Fibroblast of the aortic adventitia (primary cell): ENCODE measurements around the gene SUMO2. TPM values are rescaled to one million over a fixed set of nuclear protein-coding genes. Genes with fewer than 3 reads are reported as not detected.

Source experiments
- DNase-seq: peaks from one replicate; pipeline ENCODE4 v3.0.0-alpha.2; 2010; ENCODE audit warnings: low read depth
- H3K4me3 ChIP-seq: 2 replicates; pipeline ENCODE4 v1.5.1; 2011; ENCODE audit warnings: low read depth, mild to moderate bottlenecking, control low read depth, low read length, moderate library complexity
- total RNA-seq: library from RNA; depleted of rRNA; stranded (reverse); fragments of >200 nt; gene quantifications from 2 replicates; pipeline ENCODE4 v1.2.3, GENCODE V29; 2012; ENCODE audit warnings: low replicate concordance
- TF ChIP-seq, protein P1 (sequence below): IDR thresholded peaks from 2 replicates; pipeline ENCODE4 v1.5.1; 2011; ENCODE audit warnings: mild to moderate bottlenecking, low read length, control low read depth, inconsistent platforms; ENCODE audit not compliant: insufficient read depth

SUMO2 gene
- total RNA-seq, 1 donor, result 129 TPM

DNA sequence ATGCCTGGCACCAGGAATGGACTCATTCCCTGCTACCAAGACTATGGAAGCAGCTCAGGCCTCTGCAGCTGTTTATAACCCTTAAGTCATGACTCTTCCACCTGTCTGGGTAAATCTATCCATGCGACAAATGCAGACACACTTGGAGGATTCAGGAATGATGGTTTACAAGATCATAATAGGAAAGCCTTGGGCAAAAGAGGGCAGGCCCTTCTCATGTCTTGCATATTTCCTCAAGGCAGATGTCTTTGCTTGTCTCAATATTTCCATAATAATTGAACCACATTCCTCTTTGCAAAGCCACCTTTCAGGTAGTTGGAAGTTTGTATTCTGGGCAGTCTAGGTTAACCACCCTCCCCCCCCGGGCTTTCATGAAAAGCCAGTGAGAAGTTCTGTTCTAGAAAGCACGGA, 27.6 kb downstream of the SUMO2 start:
- H3K4me3 ChIP-seq, result no peak overlapping the region
- TF ChIP-seq, protein P1, sequence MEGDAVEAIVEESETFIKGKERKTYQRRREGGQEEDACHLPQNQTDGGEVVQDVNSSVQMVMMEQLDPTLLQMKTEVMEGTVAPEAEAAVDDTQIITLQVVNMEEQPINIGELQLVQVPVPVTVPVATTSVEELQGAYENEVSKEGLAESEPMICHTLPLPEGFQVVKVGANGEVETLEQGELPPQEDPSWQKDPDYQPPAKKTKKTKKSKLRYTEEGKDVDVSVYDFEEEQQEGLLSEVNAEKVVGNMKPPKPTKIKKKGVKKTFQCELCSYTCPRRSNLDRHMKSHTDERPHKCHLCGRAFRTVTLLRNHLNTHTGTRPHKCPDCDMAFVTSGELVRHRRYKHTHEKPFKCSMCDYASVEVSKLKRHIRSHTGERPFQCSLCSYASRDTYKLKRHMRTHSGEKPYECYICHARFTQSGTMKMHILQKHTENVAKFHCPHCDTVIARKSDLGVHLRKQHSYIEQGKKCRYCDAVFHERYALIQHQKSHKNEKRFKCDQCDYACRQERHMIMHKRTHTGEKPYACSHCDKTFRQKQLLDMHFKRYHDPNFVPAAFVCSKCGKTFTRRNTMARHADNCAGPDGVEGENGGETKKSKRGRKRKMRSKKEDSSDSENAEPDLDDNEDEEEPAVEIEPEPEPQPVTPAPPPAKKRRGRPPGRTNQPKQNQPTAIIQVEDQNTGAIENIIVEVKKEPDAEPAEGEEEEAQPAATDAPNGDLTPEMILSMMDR, result no peak
- no peak for DNase-seq

DNA sequence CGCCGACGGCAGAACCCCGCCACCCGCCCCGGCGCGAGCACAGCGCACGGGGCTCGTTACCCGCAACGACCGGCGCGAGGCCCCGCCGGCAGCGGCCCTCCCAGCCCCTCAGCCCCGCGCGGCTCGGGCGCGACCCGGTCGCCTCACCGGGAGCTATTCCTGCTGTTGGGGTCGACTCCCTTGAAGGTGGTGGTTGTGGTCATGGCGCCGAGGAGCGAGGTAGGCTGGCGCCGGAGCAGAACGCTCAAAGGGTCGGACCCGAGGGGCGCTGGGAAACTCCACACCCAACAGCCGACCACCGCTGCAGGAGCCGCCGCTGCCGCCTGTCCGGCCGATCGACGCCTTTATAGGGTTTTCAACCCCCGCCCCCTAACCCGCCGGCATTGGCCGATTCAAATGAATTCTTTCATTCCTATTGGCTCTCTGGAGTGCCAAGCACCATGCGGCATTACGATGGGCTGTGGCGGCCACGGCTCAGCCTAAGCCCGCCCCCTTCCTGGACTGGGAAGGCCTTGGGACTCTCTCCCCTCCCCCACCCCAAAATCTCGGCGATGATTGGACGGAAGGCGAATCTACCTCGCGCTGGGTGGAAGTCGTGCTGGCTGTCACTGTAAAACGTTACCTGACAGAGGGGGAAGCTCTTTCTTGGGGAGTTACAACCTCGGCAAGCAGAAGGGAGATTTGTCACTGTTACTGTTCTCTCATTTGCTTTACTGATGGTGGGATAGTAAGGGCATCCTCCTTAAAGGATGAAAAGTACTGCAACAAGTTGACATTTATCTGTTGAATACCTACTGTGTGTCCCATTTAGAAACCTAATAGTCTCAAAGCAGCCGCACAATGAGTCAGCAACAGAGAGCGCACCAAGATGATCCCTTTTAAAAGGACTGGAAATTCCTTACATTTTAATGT, 28.3 kb downstream of the SUMO2 start, which contains the start of gene JPT1:
Gene JPT1 (minus strand): TSS at position 318 of the 912 bp plus-strand sequence. CDS start 115 bp downstream, at position 203.
- TF ChIP-seq, protein P1, result no peak
- peak within 1 kb of the TSS; percentile 88 for H3K4me3 ChIP-seq
- DNase-seq, result peak; percentile 99

DNA sequence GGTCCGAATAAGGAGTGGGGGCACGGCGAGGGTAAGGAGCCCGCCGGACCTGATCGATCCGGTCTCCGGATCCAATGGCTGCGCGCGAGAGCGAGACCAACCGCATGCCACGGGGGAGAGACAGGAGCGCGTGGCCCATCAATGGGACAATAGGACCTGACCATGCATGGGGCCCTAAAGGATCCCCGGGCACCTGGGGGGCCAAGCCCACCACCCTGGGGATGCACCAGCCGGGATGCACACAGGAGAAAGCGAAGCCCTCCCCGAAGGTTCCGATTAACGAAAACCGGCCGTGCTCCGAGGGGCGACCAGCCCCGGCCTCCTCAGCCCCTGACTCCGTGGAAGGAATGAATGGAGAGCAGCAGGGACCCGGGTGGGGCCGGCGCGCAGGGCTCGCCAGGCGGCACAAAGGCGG, 29.0 kb downstream of the SUMO2 start:
- TF ChIP-seq, protein P1, result no peak
- peak overlapping the region; percentile 88 for H3K4me3 ChIP-seq
- DNase-seq, result no peak

DNA sequence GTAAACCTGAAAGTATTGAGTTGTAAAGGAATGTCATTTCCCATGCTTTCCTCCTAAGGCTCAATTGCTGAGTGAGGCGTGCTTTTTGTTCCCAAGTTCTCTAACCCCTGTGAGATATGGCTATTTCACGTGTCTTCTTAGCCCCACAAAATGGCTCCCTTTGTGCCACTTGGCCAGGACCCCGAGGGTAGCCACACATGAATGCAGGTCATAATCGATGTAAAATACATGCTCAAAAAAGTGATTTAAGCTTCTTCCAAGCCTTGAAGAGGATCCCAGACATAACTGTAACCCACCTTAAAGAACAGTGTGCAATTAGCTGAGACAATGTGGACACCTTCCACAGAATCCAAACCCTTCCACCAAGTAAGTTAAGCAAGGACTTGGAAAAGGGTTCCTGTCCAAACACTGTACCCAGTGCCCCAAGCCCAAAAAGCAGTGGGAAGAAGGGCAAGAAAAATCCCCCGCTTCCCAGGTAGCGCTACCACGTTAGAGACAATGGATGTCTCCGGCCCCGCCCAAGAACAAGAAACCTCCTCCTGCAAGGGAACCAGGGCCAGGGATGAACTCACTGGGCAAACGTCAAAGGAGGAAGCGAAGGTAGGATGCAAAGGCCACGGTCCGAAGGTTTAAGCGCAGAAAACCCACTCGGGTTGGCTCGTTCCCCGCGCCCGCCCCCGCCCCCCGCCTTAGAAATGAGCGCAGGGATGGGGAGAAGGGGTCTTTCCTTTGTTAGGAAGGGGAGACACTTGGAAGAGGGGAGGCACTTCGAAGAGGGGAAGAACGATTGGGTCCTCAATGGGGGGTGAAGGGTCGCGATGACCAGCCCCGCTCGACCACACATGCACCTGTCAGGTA, 29.6 kb downstream of the SUMO2 start:
- DNase-seq, result no peak
- TF ChIP-seq, protein P1, result no peak
- peak overlapping the region; percentile 88 for H3K4me3 ChIP-seq

DNA sequence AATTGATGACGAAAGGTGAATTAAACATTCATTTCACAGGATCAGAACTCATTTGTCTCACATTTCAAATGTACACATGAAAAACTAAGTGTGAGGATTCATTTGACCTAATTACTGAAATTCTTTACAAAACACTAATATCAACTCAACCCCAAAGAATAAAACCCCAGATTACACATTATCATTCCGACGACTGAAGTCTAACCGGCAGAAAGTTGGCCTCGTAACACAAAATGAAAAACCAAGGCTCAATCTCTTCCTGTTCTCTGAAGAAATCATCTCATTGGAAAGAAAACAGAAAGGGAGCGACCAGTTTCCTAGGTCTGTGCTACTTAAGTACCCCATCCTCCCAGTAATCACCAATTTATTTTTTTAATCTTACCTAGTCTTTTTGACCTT, 30.2 kb downstream of the SUMO2 start:
- no peak for DNase-seq
- H3K4me3 ChIP-seq, result peak overlapping the region; percentile 88
- TF ChIP-seq, protein P1, result no peak

DNA sequence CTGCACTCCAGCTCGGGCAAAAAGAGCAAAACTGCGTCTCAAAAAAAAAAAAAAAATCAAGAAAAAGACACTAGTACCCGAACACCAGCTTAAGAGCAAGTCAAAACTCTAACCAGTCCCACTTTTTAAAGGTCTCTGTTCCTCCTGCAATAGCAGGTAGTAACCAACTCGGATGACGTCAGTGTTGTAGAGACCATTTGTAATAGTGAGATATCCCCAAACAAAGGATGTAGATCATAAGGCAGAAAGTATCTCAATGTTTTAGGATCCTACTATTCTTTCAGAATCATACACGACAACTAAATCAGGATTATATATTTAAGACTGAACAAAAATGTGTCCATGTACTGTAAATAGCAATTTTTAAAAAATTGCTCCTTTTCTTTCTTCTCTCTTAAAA, 30.8 kb downstream of the SUMO2 start:
- DNase-seq, result no peak
- no peak overlapping the region for H3K4me3 ChIP-seq
- TF ChIP-seq, protein P1, result no peak
